GM21723 (cell line): ENCODE measurements around the gene GPC5.

ENCODE experiments used
- ATAC-seq: cut with Tn5 transposase; IDR thresholded peaks from one replicate; pipeline ENCODE4 v1.9.1; 2021; ENCODE audit warnings: mild to moderate bottlenecking, moderate library complexity; ENCODE audit not compliant: unreplicated experiment

GPC5 gene

GRCh38 chr13:92589955-92590354 is 1191.5 kb downstream of the GPC5 start:
- ATAC-seq = no peak

DNA sequence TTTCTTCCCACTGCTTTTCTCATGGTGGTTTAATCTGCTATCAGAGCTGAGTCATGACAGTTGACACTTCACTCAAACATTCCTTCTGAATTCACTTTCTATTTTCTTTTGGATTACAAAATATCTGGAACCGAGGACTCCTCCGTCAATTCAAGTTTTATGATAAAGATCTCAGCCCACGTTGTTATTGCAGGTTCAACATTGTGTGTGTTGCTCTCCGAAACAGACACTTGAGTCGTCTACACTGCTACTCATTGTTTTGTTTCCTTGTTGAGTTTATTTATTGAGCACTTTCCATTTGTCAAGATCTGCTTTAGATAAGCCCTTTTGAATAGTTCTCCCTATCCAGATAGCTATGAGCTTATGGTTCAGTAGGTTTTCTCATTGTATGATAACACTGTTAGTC is 1192.1 kb downstream of the GPC5 start:
- ATAC-seq = no peak

- ATAC-seq = no peak
Measured at GRCh38 chr13:92591117-92591516, 1192.7 kb downstream of the GPC5 start.

DNA sequence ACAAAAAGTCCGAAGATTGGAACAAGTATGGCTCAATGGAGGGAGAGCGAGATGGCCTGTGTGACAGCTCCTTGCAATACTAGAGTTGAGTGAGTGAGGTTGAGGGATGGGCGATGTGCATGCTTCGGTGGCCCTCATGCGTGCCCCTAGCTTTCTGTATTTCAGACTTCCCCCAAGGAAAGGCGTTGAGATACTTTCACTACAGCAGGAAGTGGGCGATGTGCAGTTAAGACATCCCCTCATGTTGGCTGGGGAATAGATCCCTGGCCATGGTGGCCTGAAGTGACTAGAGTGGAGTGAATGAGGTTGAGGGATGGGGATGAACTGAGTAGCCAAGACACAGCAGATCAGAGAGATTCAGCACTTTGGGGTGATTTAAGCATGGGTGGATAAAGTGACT is 1194.3 kb downstream of the GPC5 start:
- no peak for ATAC-seq

DNA sequence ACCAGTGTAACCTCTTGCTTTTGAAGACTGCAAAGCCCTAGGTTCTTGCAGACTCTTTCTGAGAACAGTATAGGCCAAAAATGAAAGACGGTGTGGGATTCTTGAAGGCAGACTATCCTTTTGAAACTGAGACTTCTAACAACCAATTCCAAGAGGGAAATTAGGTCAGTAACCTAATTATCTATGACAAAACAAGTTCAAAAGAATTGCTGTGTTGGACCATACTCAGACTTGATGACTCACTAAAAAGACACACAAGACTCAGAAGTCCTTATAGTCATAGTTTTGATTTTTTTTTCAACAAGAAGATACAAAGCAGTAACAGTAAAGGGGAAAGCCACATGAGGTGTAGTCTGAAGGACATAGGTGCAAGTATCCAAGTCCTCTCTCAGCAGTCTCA is 1204.1 kb downstream of the GPC5 start:
- no peak for ATAC-seq

DNA sequence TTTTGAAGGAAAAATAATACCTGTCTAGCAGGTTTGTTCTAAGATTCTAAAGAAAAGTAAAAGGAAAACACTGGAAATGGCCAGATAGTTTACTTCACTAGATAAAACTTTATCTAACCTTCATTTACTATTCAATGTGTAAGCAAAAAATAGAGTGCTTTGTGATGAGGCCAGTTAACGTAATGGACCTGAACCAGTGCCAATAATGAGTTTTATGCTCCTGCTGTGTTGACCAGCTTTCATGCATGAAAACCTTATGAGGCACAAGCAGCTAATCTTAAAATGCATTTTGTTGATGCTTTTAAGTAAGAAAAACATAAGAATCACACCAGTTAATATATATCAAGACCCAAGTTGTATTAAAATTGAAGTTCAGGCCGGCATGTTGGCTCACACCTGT is 1211.0 kb downstream of the GPC5 start:
- no peak for ATAC-seq

GRCh38 chr13:92612892-92613291 is 1214.5 kb downstream of the GPC5 start:
- ATAC-seq = no peak

DNA sequence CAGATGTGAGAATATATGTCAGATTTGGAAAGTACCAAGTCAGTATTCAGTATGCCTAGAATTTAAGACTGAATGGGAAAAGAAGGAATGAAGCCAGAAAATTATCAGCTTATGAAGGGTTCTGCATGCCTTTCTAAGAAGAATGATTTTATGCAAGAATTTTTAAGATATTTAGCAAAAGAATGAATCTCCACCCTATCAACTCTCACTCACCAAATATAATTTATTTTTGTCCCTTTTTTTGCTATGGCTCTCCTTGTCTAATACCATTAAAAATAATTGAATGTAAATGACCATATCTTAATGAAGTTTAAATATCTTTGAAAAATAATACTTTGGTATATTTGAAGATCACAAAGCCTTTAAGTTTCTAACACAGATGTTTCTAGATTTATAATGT is 1215.5 kb downstream of the GPC5 start:
- ATAC-seq = no peak

DNA sequence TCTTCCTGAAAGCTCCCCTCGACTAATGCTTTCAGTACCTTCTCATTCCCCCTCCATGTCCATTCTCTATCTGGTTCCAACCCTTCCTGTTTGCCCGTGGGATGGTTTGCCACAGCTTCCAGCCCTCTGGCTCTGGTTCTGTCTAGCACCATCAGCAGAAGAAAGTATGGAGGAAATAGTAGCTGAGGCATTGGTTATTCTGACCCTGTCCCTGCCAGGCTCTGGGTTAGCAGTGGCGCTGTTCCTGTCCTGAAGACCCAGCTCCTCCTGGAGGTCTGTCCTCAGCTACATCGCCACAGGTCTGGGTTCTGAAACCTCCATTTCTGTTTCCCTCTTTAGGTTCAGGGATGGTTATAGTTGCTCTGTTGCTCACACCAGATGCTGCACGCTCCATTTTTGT is 1223.6 kb downstream of the GPC5 start:
- ATAC-seq = no peak

- ATAC-seq = no peak
Measured at GRCh38 chr13:92622905-92623304, 1224.5 kb downstream of the GPC5 start.

DNA sequence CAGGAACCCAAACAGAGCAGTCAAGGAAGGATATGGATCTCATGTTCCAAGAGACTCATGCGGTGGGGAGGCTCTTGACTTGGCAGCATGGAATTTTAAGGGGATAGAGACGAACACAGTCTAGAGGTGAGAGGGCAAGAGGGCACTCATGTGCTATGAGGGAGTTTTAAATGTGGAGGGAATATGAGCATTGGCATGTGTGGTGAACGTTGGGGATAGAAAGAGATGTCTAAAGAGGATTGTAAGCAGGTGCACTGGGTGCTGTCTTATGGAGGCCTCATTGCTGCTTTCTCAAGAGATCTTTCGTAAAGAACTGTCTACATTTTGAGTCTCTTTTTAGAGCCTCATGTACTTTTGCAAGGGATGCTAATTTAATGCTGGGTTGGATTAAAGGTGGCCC is 1227.9 kb downstream of the GPC5 start:
- no peak for ATAC-seq

DNA sequence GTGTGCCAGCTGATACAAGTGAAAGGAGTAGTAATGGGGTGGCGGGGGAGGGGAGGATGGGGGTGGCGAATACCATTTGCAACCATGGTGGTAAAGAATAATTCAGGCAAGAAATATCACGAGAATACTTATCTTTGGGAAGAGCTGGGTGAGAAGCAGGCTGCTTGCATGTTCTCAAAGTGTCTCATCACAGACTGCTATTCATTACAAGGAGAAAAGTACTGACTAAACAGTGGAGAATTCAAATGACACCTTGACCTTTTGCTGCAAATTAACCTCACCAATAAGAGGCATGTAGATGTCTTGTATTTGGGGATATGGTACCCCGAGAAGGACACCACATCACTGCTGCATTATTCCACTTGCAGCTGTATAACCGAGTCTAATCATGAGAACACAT is 1242.5 kb downstream of the GPC5 start:
- ATAC-seq = no peak

DNA sequence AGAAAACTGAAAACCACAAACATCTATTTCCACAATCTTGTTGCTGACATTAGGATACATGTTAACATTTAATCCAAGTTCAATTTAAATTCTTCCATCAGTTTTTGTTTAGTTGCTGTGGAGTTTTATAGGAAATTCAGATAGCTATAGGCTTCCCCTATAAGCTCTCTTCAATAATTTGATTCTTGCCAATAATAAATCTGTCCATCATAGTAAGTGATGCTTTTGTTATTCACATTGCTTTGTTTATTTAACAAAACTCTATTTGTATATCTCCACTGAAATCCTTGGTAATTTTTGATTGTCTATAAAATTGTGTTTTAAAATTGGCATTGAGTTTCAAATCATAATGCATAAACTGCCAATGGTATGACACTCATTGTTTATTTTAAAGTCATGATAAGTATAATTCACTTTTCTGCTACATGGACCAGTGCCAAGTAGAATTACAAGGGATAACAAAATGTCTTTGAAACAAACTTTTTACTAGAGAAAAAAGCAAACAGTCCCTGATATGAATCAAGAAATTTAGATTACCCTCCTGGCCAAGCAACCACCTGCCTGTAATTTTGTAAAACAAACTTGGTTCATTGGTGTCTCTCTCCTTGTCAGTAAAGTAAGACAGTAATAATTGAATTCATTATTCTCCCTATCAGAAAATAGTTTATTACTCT is 1250.9 kb downstream of the GPC5 start:
- no peak for ATAC-seq

- ATAC-seq = no peak
Measured at GRCh38 chr13:92656103-92656502, 1257.7 kb downstream of the GPC5 start.

- no peak for ATAC-seq
Measured at GRCh38 chr13:92656648-92657047, 1258.2 kb downstream of the GPC5 start.

DNA sequence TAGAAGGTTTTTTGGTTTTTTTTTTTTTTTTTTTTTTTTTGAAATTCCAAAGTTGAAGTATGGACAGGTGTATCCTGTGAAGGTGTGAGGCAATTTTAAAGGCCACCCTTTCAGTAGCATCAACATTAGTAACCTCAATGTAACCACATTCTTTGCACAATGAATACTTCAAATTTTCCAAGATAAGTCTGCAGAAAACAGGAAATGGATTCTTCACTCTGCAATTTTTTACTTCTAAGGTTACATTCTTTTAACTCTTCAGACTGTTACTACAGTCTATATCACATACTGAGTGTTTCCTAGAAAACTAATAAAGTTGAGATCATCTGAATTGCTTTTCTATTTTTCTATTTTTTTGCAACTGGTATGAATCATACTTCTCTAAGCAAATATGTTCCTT is 1259.1 kb downstream of the GPC5 start:
- no peak for ATAC-seq

- ATAC-seq = no peak
Measured at GRCh38 chr13:92658293-92658692, 1259.9 kb downstream of the GPC5 start.

DNA sequence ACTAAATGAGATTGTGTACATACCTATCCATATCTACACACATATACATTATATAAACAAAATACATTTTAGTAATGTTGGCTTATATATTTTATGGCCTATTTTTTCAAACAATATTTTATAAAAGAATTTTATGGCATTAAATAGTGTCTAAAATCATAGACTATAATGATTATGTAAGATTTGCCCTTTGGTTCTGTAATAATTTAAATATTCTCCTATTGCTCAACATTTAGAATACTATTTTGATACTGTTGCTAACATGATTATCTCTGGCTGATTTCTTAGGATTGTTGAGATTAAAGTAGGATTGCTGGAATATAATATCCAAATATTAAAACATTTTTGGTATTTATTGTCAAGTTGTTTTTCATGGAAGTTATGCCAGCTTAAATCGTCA is 1263.0 kb downstream of the GPC5 start:
- no peak for ATAC-seq

GRCh38 chr13:92668157-92668556 is 1269.7 kb downstream of the GPC5 start:
- ATAC-seq = no peak

GRCh38 chr13:92670096-92670495 is 1271.7 kb downstream of the GPC5 start:
- ATAC-seq = no peak

DNA sequence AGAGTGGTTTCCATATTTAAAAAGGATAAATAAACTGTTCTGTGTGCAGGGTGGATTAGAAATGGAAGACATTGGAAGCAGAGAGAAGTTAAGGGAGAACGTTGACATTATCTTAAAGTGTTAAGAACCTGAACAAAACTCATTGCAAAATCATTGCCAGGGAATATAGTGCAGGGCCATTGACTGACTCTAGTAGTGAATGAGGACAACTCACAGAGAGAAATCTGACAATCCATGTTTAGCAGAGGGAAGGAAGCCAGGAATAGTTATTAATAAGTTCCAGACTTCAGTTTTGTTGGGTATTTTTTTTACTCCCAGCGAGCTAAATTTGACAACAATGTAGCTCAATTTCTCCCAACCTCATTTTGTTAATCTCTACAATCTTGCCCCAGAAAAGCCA is 1273.4 kb downstream of the GPC5 start:
- no peak for ATAC-seq

- ATAC-seq = no peak
Measured at GRCh38 chr13:92676246-92676645, 1277.8 kb downstream of the GPC5 start.

DNA sequence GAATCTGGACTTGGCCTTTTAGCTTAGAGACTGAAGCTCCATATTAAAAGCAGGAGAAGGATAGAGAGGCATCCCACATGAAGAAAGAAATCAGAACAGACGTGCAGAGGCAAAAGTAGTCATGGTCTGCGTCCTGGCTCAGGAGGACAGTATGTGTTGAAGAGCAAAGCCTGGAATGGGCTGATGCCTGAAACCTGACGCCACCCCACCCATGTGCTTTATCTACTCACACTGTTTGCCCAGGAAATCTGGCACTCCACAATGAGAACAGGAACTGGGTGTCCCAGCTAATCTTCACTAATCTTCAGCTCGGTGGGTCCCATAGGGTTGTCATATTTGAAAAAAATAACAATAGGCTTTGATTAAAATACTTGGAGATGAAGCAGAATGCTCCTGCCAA is 1279.2 kb downstream of the GPC5 start:
- no peak for ATAC-seq
